Mesendoderm (in vitro differentiated cells): ENCODE results near the gene RASAL2.

ENCODE experiments used
- DNase-seq: peaks from one replicate; pipeline ENCODE4 v3.0.0; 2013
- H2AK5ac ChIP-seq: 2 replicates; pipeline ENCODE4 v1.6.1; 2013; ENCODE audit warnings: low read length, inconsistent platforms
- H2BK120ac ChIP-seq: 2 replicates; pipeline ENCODE4 v1.6.1; 2013; ENCODE audit warnings: low read depth, mild to moderate bottlenecking, low read length, moderate library complexity, mixed read lengths
- H2BK15ac ChIP-seq: replicated peaks from 2 replicates; pipeline ENCODE4 v1.6.1; 2013; ENCODE audit warnings: low read depth, mild to moderate bottlenecking, moderate library complexity
- H2BK5ac ChIP-seq: 2 replicates; pipeline ENCODE4 v1.6.1; 2013; ENCODE audit warnings: low read length, inconsistent platforms
- H3K18ac ChIP-seq: 2 replicates; pipeline ENCODE4 v1.6.1; 2013; ENCODE audit warnings: mild to moderate bottlenecking, low read length, mixed read lengths
- H3K23ac ChIP-seq: one replicate; pipeline ENCODE4 v1.6.1; 2013; ENCODE audit warnings: low read length
- H3K27ac ChIP-seq: 2 replicates; pipeline ENCODE4 v1.5.1; 2013; ENCODE audit warnings: low read depth, mild to moderate bottlenecking, inconsistent platforms, low read length, moderate library complexity
- H3K27me3 ChIP-seq: 2 replicates; pipeline ENCODE4 v1.6.1; 2013; ENCODE audit warnings: low read length, control low read depth, mild to moderate bottlenecking, inconsistent platforms; ENCODE audit not compliant: insufficient read depth, poor library complexity
- H3K36me3 ChIP-seq: 2 replicates; pipeline ENCODE4 v1.6.1; 2013; ENCODE audit warnings: low read length, inconsistent platforms; ENCODE audit not compliant: control insufficient read depth, insufficient read depth
- H3K4ac ChIP-seq: one replicate; pipeline ENCODE4 v1.6.1; 2013; ENCODE audit warnings: low read depth, mild to moderate bottlenecking, low read length, moderate library complexity
- H3K4me1 ChIP-seq: 2 replicates; pipeline ENCODE4 v1.6.1; 2013; ENCODE audit warnings: low read depth, low read length, inconsistent platforms; ENCODE audit not compliant: control insufficient read depth
- H3K4me2 ChIP-seq: 2 replicates; pipeline ENCODE4 v1.6.1; 2013; ENCODE audit warnings: low read length
- H3K4me3 ChIP-seq: 2 replicates; pipeline ENCODE4 v1.5.1; 2013; ENCODE audit warnings: mild to moderate bottlenecking, low read length
- H3K56ac ChIP-seq: one replicate; pipeline ENCODE4 v1.6.1; 2013; ENCODE audit warnings: low read length
- H3K79me1 ChIP-seq: 2 replicates; pipeline ENCODE4 v1.6.1; 2013; ENCODE audit warnings: low read length, inconsistent platforms
- H3K79me2 ChIP-seq: 2 replicates; pipeline ENCODE4 v1.6.1; 2013; ENCODE audit warnings: mild to moderate bottlenecking, low read length; ENCODE audit not compliant: control insufficient read depth, insufficient read depth
- H3K9ac ChIP-seq: 2 replicates; pipeline ENCODE4 v1.6.1; 2013; ENCODE audit warnings: low read length, inconsistent platforms
- H4K5ac ChIP-seq: one replicate; pipeline ENCODE4 v1.6.1; 2013; ENCODE audit warnings: low read length
- H4K8ac ChIP-seq: one replicate; pipeline ENCODE4 v1.6.1; 2013; ENCODE audit warnings: low read depth, mild to moderate bottlenecking, control low read depth, low read length, moderate library complexity
- WGBS: extraction: QIAGEN DNeasy Blood & Tissue Kit; methylation state at CpG from one replicate; pipeline ENCODE4 v1.1.7; 2013; ENCODE audit warnings: low lambda C conversion rate, missing lambda C conversion rate; ENCODE audit not compliant: insufficient coverage; ENCODE audit errors: extremely low coverage; 5-methylcytosine and 5-hydroxymethylcytosine counted together

RASAL2 gene

GRCh38 chr1:178484698-178485225, 390.9 kb downstream of the RASAL2 start:
- Histone ChIP-seq H3K4me2 (no peak overlapping the region), H2BK120ac (no peak overlapping the region), H4K8ac (no peak overlapping the region), H3K9ac (no peak overlapping the region), H3K36me3 (no peaks in the 10 kb centered on the region), H3K18ac (no peak overlapping the region), H4K5ac (no peak overlapping the region), H3K56ac (no peak overlapping the region), H3K4me3 (no peak overlapping the region), H2BK5ac (no peak overlapping the region), H2BK15ac (no peak overlapping the region), H3K27me3 (no peaks in the 10 kb centered on the region), H3K27ac (no peak overlapping the region), H3K23ac (no peak overlapping the region), H2AK5ac (no peak overlapping the region), H3K79me2 (no peaks in the 10 kb centered on the region), H3K4me1 (no peaks in the 10 kb centered on the region), H3K79me1 (no peaks in the 10 kb centered on the region), H3K4ac (no peak overlapping the region)
- no peak for DNase-seq
- no CpG with 5 or more reads among the region's 3 CpGs for WGBS

GRCh38 chr1:178485541-178485981, 391.7 kb downstream of the RASAL2 start:
- H3K27ac ChIP-seq, result no peak overlapping the region
- no peaks in the 10 kb centered on the region for H3K79me1 ChIP-seq

GRCh38 chr1:178486100-178487069, 392.5 kb downstream of the RASAL2 start:
- no peaks in the 10 kb centered on the region for H3K79me1 ChIP-seq
- H3K27me3 ChIP-seq, result no peaks in the 10 kb centered on the region
- no peak for DNase-seq
- H3K9ac ChIP-seq, result no peak overlapping the region
- no peak overlapping the region for H2AK5ac ChIP-seq
- no peak overlapping the region for H3K4me3 ChIP-seq
- no peak overlapping the region for H3K4me2 ChIP-seq
- no peaks in the 10 kb centered on the region for H3K36me3 ChIP-seq
- no peak overlapping the region for H3K27ac ChIP-seq
- no peaks in the 10 kb centered on the region for H3K4me1 ChIP-seq
- no peak overlapping the region for H3K18ac ChIP-seq
- no peak overlapping the region for H4K5ac ChIP-seq
- H2BK120ac ChIP-seq, result no peak overlapping the region
- H3K4ac ChIP-seq, result no peak overlapping the region
- no peak overlapping the region for H4K8ac ChIP-seq
- no peak overlapping the region for H2BK5ac ChIP-seq
- no CpG with 5 or more reads among the region's 54 CpGs for WGBS
- H2BK15ac ChIP-seq, result no peak overlapping the region
- no peak overlapping the region for H3K56ac ChIP-seq
- H3K79me2 ChIP-seq, result no peaks in the 10 kb centered on the region
- H3K23ac ChIP-seq, result no peak overlapping the region

More at GRCh38 chr1:178485541-178485981, 391.7 kb downstream of the RASAL2 start:
- H4K5ac ChIP-seq, result no peak overlapping the region
- H3K9ac ChIP-seq, result no peak overlapping the region
- H2AK5ac ChIP-seq, result no peak overlapping the region
- no peak overlapping the region for H2BK15ac ChIP-seq
- no peak overlapping the region for H2BK5ac ChIP-seq
- no peak overlapping the region for H3K4ac ChIP-seq
- H3K18ac ChIP-seq, result no peak overlapping the region
- H3K4me2 ChIP-seq, result no peak overlapping the region
- H3K36me3 ChIP-seq, result no peaks in the 10 kb centered on the region
- H3K27me3 ChIP-seq, result no peaks in the 10 kb centered on the region
- no peak for DNase-seq
- H3K23ac ChIP-seq, result no peak overlapping the region
- no peak overlapping the region for H2BK120ac ChIP-seq
- H3K56ac ChIP-seq, result no peak overlapping the region
- H3K4me1 ChIP-seq, result no peaks in the 10 kb centered on the region
- H4K8ac ChIP-seq, result no peak overlapping the region
- no CpG with 5 or more reads among the region's 3 CpGs for WGBS
- H3K4me3 ChIP-seq, result no peak overlapping the region
- H3K79me2 ChIP-seq, result no peaks in the 10 kb centered on the region

- Histone ChIP-seq H3K36me3 (no peaks in the 10 kb centered on the region), H2AK5ac (no peak overlapping the region), H3K56ac (no peak overlapping the region), H3K4me3 (no peak overlapping the region), H2BK15ac (no peak overlapping the region), H4K8ac (no peak overlapping the region), H3K4me1 (no peaks in the 10 kb centered on the region), H3K79me1 (no peaks in the 10 kb centered on the region), H3K79me2 (no peaks in the 10 kb centered on the region), H3K18ac (no peak overlapping the region), H3K9ac (no peak overlapping the region), H3K4me2 (no peak overlapping the region), H2BK5ac (no peak overlapping the region), H3K23ac (no peak overlapping the region), H3K27ac (no peak overlapping the region), H2BK120ac (no peak overlapping the region), H4K5ac (no peak overlapping the region), H3K4ac (no peak overlapping the region), H3K27me3 (no peaks in the 10 kb centered on the region)
- WGBS, result no CpG with 5 or more reads among the region's 20 CpGs
- no peak for DNase-seq
Measured at GRCh38 chr1:178487070-178487615, 393.2 kb downstream of the RASAL2 start.

- Histone ChIP-seq H3K9ac (no peak overlapping the region), H4K5ac (no peak overlapping the region), H3K36me3 (no peaks in the 10 kb centered on the region), H3K4me1 (no peaks in the 10 kb centered on the region), H3K18ac (no peak overlapping the region), H3K79me2 (no peaks in the 10 kb centered on the region), H2BK120ac (no peak overlapping the region), H3K79me1 (no peaks in the 10 kb centered on the region), H2AK5ac (no peak overlapping the region), H3K27ac (no peak overlapping the region), H3K27me3 (no peaks in the 10 kb centered on the region), H3K23ac (no peak overlapping the region), H3K4me2 (no peak overlapping the region), H2BK5ac (no peak overlapping the region), H4K8ac (no peak overlapping the region), H3K4ac (no peak overlapping the region), H3K4me3 (no peak overlapping the region), H3K56ac (no peak overlapping the region), H2BK15ac (no peak overlapping the region)
- WGBS, result no CpG with 5 or more reads among the region's 4 CpGs
- DNase-seq, result no peak
Measured at GRCh38 chr1:178488393-178488792, 394.5 kb downstream of the RASAL2 start.
